Right lobe of liver (tissue), 6 donors: Measurements from ENCODE around the gene EPHA3. TPM values are rescaled to one million over a fixed set of nuclear protein-coding genes. Genes with fewer than 3 reads are reported as not detected.

Source experiments
- ATAC-seq, 4 donors: fragments of 200-7000 bp; cut with Tn5 transposase; one replicate each; pipeline ENCODE4 v1.9.1; 2020; ENCODE audit warnings: mild to moderate bottlenecking in 4 of 4, moderate library complexity in 4 of 4
- DNase-seq, 3 donors: peaks; one replicate each; pipeline ENCODE4 v3.0.0-alpha.2; 2020
- H3K27ac ChIP-seq, 3 donors: fragments of 200-600 bp; one replicate each; pipeline ENCODE4 v1.8.0; 2022
- H3K27me3 ChIP-seq, 2 donors: fragments of 200-600 bp; one replicate each; pipeline ENCODE4 v1.8.0; 2022
- H3K36me3 ChIP-seq, 4 donors: fragments of 200-600 bp; sonication (generic) in 1 of 4; one replicate each; pipeline versions ENCODE4 v1.5.1 to v1.8.0; 2017 to 2022; ENCODE audit warnings: control low read depth in 1 of 4
- H3K4me1 ChIP-seq, 4 donors: fragments of 200-600 bp; sonication (generic) in 1 of 4; one replicate each; pipeline versions ENCODE4 v1.5.1 to v1.8.0; 2017 to 2022; ENCODE audit warnings: control low read depth in 1 of 4
- H3K4me3 ChIP-seq, 3 donors: fragments of 200-600 bp; one replicate each; pipeline ENCODE4 v1.8.0; 2022
- H3K9me3 ChIP-seq, 4 donors: fragments of 200-600 bp; sonication (generic) in 1 of 4; one replicate each; pipeline versions ENCODE4 v1.5.1 to v1.8.0; 2017 to 2022; ENCODE audit warnings: control low read depth in 1 of 4
- CTCF ChIP-seq, 4 donors: fragments of 200-600 bp in 3 of 4; fragments of 450-650 bp in 1 of 4; IDR thresholded peaks; one replicate each; pipeline versions ENCODE4 v1.5.1 to v1.8.0; 2016 to 2022; ENCODE audit warnings: antibody characterized with exemption in 4 of 4, mild to moderate bottlenecking in 2 of 4
- POLR2A ChIP-seq: fragments of 450-650 bp; IDR thresholded peaks from one replicate; pipeline ENCODE4 v1.6.1; 2017; ENCODE audit warnings: antibody characterized with exemption, mild to moderate bottlenecking
- WGBS: methylation state at CpG from one replicate; pipeline ENCODE4 v1.1.6; 2018; ENCODE audit warnings: low coverage, low lambda C conversion rate; ENCODE audit not compliant: insufficient coverage; ENCODE audit errors: missing lambda C conversion rate; 5-methylcytosine and 5-hydroxymethylcytosine counted together
- intact Hi-C, 2 donors: fragments of 100-400 bp; cut with DNase I; formaldehyde crosslinking; loops; one replicate each; pipeline versions ENCODE4 v1.11.2 to v1.14.1; 2022
- total RNA-seq, 6 experiments: library from RNA; depleted of rRNA in 2 of 6; stranded (reverse); fragments of >200 nt in 2 of 6; fragmentation: NEBNext Ultra II Directional in 3 of 6; extraction: Animal tissue kit (Norgen Biotek cat#: 25700) in 3 of 6; gene quantifications; one replicate each; pipeline versions ENCODE4 v1.1.0 to v1.2.4, GENCODE V29; 2016 to 2023
- donor health status: DM: no; HTN: yes; CAD: no.
- donor health status: DM: no; HTN: no; CAD: no.
- donor health status: DM: no; HTN: no; CAD: no.
- donor health status: DM: no; HTN: yes; CAD: no.
- donor health status: DM: no; HTN: yes; CAD: no.

The EPHA3 gene
- total RNA-seq, 6 experiments from 2014 or later = 0.95 to 2.9 (median 1.5) TPM

- Histone ChIP-seq H3K4me3 (no peak overlapping the region), H3K9me3 (no peaks in the 10 kb centered on the region), H3K27me3 (no peaks in the 10 kb centered on the region), H3K36me3 (no peaks in the 10 kb centered on the region), H3K27ac (no peak overlapping the region), H3K4me1 (no peaks in the 10 kb centered on the region)
- intact Hi-C loops = no loop called here
- no peak for TF ChIP-seq CTCF (IDR thresholded peaks at IDR 0.05)
- no peak for TF ChIP-seq POLR2A
- DNase-seq (no peak), ATAC-seq (no peak)
- 50% methylated on average over 1 of the region's 1 CpG for WGBS
Observed at GRCh38 chr3:89287902-89288508, 180.6 kb downstream of the EPHA3 start.

- Histone ChIP-seq H3K9me3 (no peaks in the 10 kb centered on the region), H3K27me3 (no peaks in the 10 kb centered on the region), H3K4me3 (no peak overlapping the region), H3K27ac (no peak overlapping the region), H3K36me3 (no peaks in the 10 kb centered on the region), H3K4me1 (no peaks in the 10 kb centered on the region)
- 60% methylated on average over 5 of the region's 5 CpGs for WGBS
- intact Hi-C loops = no loop called here
- DNase-seq (no peak), ATAC-seq (no peak)
- TF ChIP-seq CTCF (IDR thresholded peaks at IDR 0.05) (no peak), POLR2A (no peak)
Observed at GRCh38 chr3:89289574-89290190, 182.3 kb downstream of the EPHA3 start.

GRCh38 chr3:89297199-89297598 is 189.8 kb downstream of the EPHA3 start:
- H3K4me3 ChIP-seq = no peak overlapping the region
- no peaks in the 10 kb centered on the region for H3K9me3 ChIP-seq
- H3K27ac ChIP-seq = no peak overlapping the region
- no peak for DNase-seq
- intact Hi-C loops = no loop called here
- no peaks in the 10 kb centered on the region for H3K4me1 ChIP-seq
- TF ChIP-seq POLR2A (no peak), CTCF (IDR thresholded peaks at IDR 0.05) (no peak)
- WGBS = 50% methylated on average over 1 of the region's 1 CpG
- no peaks in the 10 kb centered on the region for H3K27me3 ChIP-seq
- ATAC-seq = no peak
- H3K36me3 ChIP-seq = no peaks in the 10 kb centered on the region

- intact Hi-C loops = no loop called here
- no peaks in the 10 kb centered on the region for H3K4me1 ChIP-seq
- no peaks in the 10 kb centered on the region for H3K27me3 ChIP-seq
- WGBS = 34% methylated on average over 2 of the region's 2 CpGs
- no peak for DNase-seq
- TF ChIP-seq POLR2A = no peak
- no peak for TF ChIP-seq CTCF (IDR thresholded peaks at IDR 0.05)
- no peaks in the 10 kb centered on the region for H3K36me3 ChIP-seq
- ATAC-seq = no peak
- no peak overlapping the region for H3K27ac ChIP-seq
- H3K4me3 ChIP-seq = no peak overlapping the region
- no peaks in the 10 kb centered on the region for H3K9me3 ChIP-seq
Observed at GRCh38 chr3:89300526-89300925, 193.1 kb downstream of the EPHA3 start.
